Cardiac muscle cell (in vitro differentiated cells and primary cell): ENCODE results near the gene TNFRSF11A. TPM values are rescaled to one million over a fixed set of nuclear protein-coding genes. Genes with fewer than 3 reads are reported as not detected.

Experiments
- DNase-seq, 2 donors: peaks; one replicate each; pipeline versions ENCODE4 v3.0.0 to v3.0.0-alpha.2; 2010 to 2017; ENCODE audit warnings: low read depth in 1 of 2, low spot score in 1 of 2
- H3K27ac ChIP-seq: fragments of 200-600 bp; sonication (generic); 2 replicates; pipeline ENCODE4 v1.5.1; 2016
- H3K27me3 ChIP-seq: fragments of 200-600 bp; sonication (generic); 2 replicates; pipeline ENCODE4 v1.6.0; 2016; ENCODE audit warnings: control low read depth
- H3K36me3 ChIP-seq: fragments of 200-600 bp; sonication (generic); 2 replicates; pipeline ENCODE4 v1.5.1; 2016; ENCODE audit warnings: control low read depth
- H3K4me1 ChIP-seq: fragments of 200-600 bp; sonication (generic); 2 replicates; pipeline ENCODE4 v1.8.1; 2017; ENCODE audit warnings: low read depth, mild to moderate bottlenecking, mixed run types
- H3K4me3 ChIP-seq: fragments of 200-600 bp; sonication (generic); 2 replicates; pipeline ENCODE4 v1.5.1; 2016; ENCODE audit warnings: mild to moderate bottlenecking
- H3K9me3 ChIP-seq: fragments of 200-600 bp; sonication (generic); 2 replicates; pipeline ENCODE4 v1.5.1; 2017; ENCODE audit warnings: low read depth, mild to moderate bottlenecking, control low read depth
- CTCF ChIP-seq: IDR thresholded peaks from 2 replicates; pipeline ENCODE4 v1.5.1; 2012; ENCODE audit warnings: low read depth, mild to moderate bottlenecking, low read length
- polyA plus RNA-seq: library from polyadenylated mRNA; unstranded; fragments of >200 nt; fragmentation: Nextera tagmentation; extraction: Ambion mirVana; gene quantifications from 2 replicates; pipeline ENCODE4 v1.2.1, GENCODE V29; 2016
- total RNA-seq: library from RNA; depleted of rRNA; stranded (reverse); fragments of >200 nt; gene quantifications from 2 replicates; pipeline ENCODE4 v1.2.3, GENCODE V29; 2016

Gene TNFRSF11A
- total and polyA plus RNA-seq, 2 experiments from 2014 or later = 0.66 to 1.2 TPM

GRCh38 chr18:62437235-62438017 lies 112.3 kb downstream of the TNFRSF11A start:
- H3K36me3 ChIP-seq = no peaks in the 10 kb centered on the region
- H3K27me3 ChIP-seq = no peaks in the 10 kb centered on the region
- no peak for TF ChIP-seq CTCF
- no peaks in the 10 kb centered on the region for H3K4me1 ChIP-seq
- peak in 1 of 2 donors; percentile 89 for DNase-seq
- no peak overlapping the region for H3K4me3 ChIP-seq
- no peaks in the 10 kb centered on the region for H3K9me3 ChIP-seq
- H3K27ac ChIP-seq = no peak overlapping the region

- no peaks in the 10 kb centered on the region for H3K9me3 ChIP-seq
- H3K27ac ChIP-seq = no peak overlapping the region
- no peak for DNase-seq
- H3K36me3 ChIP-seq = no peaks in the 10 kb centered on the region
- no peak for TF ChIP-seq CTCF
- no peaks in the 10 kb centered on the region for H3K4me1 ChIP-seq
- H3K4me3 ChIP-seq = no peak overlapping the region
- H3K27me3 ChIP-seq = no peaks in the 10 kb centered on the region
These were observed 112.9 kb downstream of the TNFRSF11A start for GRCh38 chr18:62438018-62438329.

- Histone ChIP-seq H3K27me3 (no peaks in the 10 kb centered on the region), H3K9me3 (no peaks in the 10 kb centered on the region), H3K4me3 (no peak overlapping the region), H3K4me1 (no peaks in the 10 kb centered on the region), H3K36me3 (no peaks in the 10 kb centered on the region), H3K27ac (no peak overlapping the region)
- no peak for TF ChIP-seq CTCF
- DNase-seq = no peak
These were observed 113.3 kb downstream of the TNFRSF11A start for GRCh38 chr18:62438402-62438801.

GRCh38 chr18:62438866-62439265 lies 113.8 kb downstream of the TNFRSF11A start:
- Histone ChIP-seq H3K27ac (no peak overlapping the region), H3K9me3 (no peaks in the 10 kb centered on the region), H3K4me3 (no peak overlapping the region), H3K36me3 (no peaks in the 10 kb centered on the region), H3K4me1 (no peaks in the 10 kb centered on the region), H3K27me3 (no peaks in the 10 kb centered on the region)
- DNase-seq = no peak
- TF ChIP-seq CTCF = no peak

Other genes starting within 250 kb of the TNFRSF11A start
- gene PIGN, start 138.3 kb upstream of the TNFRSF11A start, total RNA-seq = 16.2 and 20.8 TPM in 2 replicates
- 18.8 and 21.9 TPM in 2 replicates for gene PIGN, start 138.3 kb upstream of the TNFRSF11A start, polyA plus RNA-seq
- 26.8 and 26.9 TPM in 2 replicates for gene RELCH, start 138.1 kb upstream of the TNFRSF11A start, total RNA-seq
- 11.7 and 14.8 TPM in 2 replicates for gene RELCH, start 138.1 kb upstream of the TNFRSF11A start, polyA plus RNA-seq
- gene ZCCHC2, start 197.7 kb downstream of the TNFRSF11A start, total RNA-seq = 12.2 and 25.2 TPM in 2 replicates
- 2.1 and 5.9 TPM in 2 replicates for gene ZCCHC2, start 197.7 kb downstream of the TNFRSF11A start, polyA plus RNA-seq